HG02571 (cell line): ENCODE data around the gene RAB8A.

Source experiments
- ATAC-seq: cut with Tn5 transposase; IDR thresholded peaks from one replicate; pipeline ENCODE4 v1.9.1; 2021; ENCODE audit warnings: mild to moderate bottlenecking, moderate library complexity; ENCODE audit not compliant: unreplicated experiment

RAB8A gene

GRCh38 chr19:16111160-16111908, at the start of gene RAB8A:
Gene RAB8A, plus strand, starts transcription at chr19:16111889. Its CDS starts 13 bp downstream, at chr19:16111902.
- ATAC-seq, result peak; percentile 89

GRCh38 chr19:16061943-16062342, 49.7 kb upstream of the RAB8A start:
- no peak for ATAC-seq

GRCh38 chr19:16062789-16063188, 48.9 kb upstream of the RAB8A start:
- ATAC-seq, result no peak

- no peak for ATAC-seq
Measured at GRCh38 chr19:16064209-16064889, 47.3 kb upstream of the RAB8A start.

DNA sequence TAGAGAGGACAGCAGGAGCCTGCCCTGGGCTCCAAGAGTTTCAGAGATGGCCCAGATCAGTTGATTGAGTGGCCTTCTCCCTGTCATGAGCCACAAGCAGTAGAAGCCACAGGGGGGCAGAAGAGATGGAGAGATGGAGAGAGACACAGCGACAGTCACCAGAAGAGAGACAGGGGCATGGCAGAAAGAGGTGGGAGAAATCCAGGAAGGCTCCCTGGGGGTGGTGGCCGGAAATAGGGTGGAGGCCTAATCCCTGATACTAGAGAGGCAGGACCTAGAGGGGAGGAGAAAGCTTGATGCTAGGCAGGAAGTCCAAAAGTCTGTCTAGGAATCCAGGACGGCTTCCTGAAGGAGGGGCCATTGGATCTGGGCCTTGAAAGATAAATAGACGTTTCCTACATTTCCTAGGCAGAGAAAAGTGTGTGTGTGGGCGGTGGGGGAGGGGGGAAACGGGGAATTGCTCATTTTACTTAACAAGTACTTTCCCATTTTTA, 45.0 kb upstream of the RAB8A start:
- ATAC-seq, result no peak

DNA sequence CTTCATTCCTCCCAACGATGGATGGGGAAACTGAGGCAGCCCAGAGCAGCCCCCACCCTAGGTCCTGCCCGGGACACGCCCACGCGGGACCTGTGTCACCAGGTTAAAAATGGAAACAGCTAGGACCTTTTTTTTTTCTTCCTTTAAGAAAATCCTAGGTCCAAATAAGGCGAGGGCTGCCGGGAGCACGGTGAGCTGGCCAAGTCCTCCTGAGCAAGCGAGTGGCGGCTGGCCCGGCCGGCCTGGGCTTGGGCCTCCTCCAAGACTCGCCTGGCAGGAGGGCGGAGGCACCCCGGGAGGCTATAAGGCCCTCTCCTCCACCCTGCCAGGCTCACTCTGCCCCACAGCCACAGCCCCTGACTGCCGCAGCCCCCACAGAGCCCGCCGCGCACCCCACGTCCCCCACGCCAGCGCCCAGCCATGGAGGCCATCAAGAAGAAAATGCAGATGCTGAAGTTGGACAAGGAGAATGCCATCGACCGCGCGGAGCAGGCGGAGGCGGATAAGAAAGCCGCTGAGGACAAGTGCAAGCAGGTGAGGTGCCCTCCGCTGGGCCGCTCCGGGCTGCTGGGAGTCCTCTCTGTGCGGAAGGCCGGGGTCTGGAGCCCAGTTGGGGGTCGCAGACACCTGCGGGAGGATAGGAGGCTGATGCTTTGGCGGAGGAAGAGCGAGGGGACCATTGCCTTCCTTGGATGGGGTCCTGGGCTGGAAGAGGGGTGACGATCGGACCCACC, 44.3 kb upstream of the RAB8A start:
- ATAC-seq, result no peak

GRCh38 chr19:16068696-16069259, 42.9 kb upstream of the RAB8A start:
- ATAC-seq, result no peak

GRCh38 chr19:16069813-16070365, 41.8 kb upstream of the RAB8A start:
- no peak for ATAC-seq

- ATAC-seq, result no peak
Measured at GRCh38 chr19:16070366-16070990, 41.2 kb upstream of the RAB8A start.

DNA sequence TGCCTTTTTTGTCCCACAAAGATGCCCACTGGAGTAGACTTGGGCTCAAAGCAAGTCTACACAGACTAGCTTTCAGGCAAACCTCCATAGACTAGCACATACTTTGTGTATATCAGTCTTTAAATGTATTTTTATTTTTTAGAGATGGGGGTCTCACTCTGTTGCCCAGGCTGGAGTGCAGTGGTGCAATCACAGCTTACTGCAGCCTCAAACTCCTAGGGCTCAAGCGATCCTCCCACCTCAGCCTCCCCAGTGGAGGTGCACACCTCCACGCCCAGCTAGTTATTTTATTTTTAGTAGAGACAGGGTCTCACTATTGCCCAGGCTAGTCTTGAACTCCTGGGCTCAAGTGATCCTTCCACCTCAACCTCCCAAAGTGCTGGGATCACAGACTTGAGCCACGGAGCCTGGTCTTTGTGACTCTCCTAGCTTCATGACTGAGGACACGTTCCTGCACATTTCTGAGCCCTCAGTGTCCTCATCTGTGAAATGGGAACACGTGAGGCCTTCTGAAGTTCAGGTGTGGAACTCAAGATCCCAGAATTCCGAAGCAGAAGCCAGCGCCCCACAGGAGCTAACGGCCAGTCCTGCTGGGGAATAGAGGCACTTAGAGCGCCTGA, 40.5 kb upstream of the RAB8A start:
- ATAC-seq, result no peak

GRCh38 chr19:16073481-16073880, 38.2 kb upstream of the RAB8A start:
- ATAC-seq, result no peak

DNA sequence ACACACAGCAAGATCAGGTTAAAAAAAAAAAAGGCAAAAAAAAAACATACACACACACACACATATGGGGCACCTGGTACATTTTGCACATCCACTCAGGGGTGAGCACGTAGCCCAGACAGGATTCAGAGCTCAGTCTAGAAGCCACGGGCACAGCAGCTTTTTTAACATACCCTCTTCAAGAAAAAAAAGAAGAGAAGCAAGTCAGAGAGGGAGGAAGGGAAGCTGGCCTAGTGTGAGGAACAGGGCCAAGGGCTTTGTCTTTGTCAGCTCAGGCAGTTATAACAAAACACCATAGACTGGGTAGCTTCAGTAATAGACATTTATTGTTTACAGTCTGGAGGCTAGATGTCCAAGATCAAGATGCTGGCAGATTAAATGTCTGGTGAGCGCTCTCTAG, 37.7 kb upstream of the RAB8A start:
- ATAC-seq, result no peak

GRCh38 chr19:16074488-16075365, 37.0 kb upstream of the RAB8A start:
- no peak for ATAC-seq

GRCh38 chr19:16075430-16076153, 36.1 kb upstream of the RAB8A start:
- ATAC-seq, result no peak

DNA sequence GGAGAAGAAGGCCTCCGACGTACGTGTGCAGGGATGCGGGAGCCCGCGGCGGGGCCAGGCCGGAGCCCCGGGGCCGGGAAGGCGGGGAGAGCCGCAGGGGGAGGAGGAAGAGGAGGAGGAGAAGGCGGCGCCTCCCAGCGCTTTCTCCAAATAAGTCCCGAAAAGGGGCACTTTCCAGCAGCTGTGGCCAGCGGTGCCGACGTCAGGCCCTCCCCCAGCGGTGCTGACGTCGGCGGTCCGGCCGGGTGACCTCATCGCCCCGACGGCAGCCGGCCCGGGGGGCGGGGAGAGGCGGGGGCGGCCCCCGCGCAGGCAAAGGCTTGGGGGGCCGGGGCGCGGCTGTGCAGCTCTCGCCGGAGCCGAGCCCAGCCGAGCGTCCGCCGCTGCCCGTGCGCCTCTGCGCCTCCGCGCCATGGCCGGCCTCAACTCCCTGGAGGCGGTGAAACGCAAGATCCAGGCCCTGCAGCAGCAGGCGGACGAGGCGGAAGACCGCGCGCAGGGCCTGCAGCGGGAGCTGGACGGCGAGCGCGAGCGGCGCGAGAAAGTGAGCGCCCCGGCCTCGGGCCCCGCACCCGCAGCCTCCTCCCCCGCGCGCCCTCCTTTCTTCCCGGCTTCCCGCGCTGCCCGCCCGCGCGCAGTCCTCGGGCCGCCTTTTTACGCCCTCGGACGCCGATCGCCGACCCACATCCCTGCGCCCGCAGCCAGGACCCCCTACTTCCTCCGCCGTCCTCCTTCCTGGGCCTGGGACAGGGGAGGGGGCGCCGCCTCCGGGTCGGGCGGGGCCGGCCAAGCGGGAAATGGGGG, 35.3 kb upstream of the RAB8A start, which contains the start of gene TPM4:
Gene TPM4 (plus strand): TSS at position 342 of the 804 bp plus-strand sequence. CDS start 71 bp downstream, at position 413.
- no peak for ATAC-seq

DNA sequence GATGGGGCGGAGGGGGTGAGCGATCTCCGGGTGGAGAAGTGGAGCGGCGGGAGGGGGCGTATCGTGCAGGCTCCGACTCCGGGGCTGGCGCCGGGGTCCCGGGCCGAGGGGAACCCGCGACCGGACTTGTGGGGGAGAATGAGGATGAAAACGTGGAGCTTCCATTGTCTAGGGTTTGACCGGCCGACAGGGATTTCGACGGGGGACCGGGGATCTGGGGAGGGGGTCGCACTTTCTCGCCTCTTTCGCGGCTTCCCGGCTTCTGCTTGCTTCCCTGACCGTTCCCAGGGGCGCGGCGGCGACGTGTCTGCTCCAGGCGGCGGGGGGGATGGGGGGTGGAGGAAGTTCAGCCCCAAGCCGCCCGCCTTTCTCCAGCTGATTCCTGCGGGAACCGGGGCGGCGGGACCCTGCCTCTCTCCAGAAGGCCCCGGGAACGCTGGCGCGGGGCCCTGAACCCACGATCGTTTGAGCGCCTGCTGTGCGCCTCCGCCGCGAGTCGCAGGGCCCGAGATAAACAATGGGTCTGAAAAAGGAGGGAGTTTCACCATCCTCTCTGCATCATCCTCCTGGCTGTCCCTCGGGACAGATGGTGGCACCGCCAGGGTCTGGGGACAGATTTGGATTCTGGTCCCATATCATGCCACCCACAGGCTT, 34.6 kb upstream of the RAB8A start:
- no peak for ATAC-seq
